Skeletal muscle tissue (tissue), 4 donors: ENCODE results near the gene BDP1. TPM values are rescaled to one million over a fixed set of nuclear protein-coding genes. Genes with fewer than 3 reads are reported as not detected.
A peak's percentile ranks its signal among the peaks of the same experiment; 100 is the strongest.
"Not testable (repeated sequence)": the region's sequence is repeated elsewhere in the genome, so short reads cannot be mapped to it uniquely, and the experiment has no call there.

ENCODE experiments used
- H3K27ac ChIP-seq: one replicate; pipeline ENCODE4 v1.7.0; 2013; ENCODE audit warnings: mild to moderate bottlenecking, low read depth, low read length, inconsistent platforms
- H3K27me3 ChIP-seq, 3 donors: one replicate each; pipeline ENCODE4 v1.7.0; 2013; ENCODE audit warnings: low read length in 3 of 3; ENCODE audit not compliant: control insufficient read depth in 3 of 3, insufficient read depth in 3 of 3
- H3K36me3 ChIP-seq, 3 donors: one replicate each; pipeline ENCODE4 v1.7.0; 2013; ENCODE audit warnings: low read length in 3 of 3; ENCODE audit not compliant: control insufficient read depth in 3 of 3, insufficient read depth in 3 of 3
- H3K4me1 ChIP-seq, 3 donors: one replicate each; pipeline ENCODE4 v1.7.0; 2013; ENCODE audit warnings: low read length in 3 of 3, mild to moderate bottlenecking in 3 of 3; ENCODE audit not compliant: control insufficient read depth in 3 of 3, insufficient read depth in 3 of 3
- H3K4me3 ChIP-seq, 3 donors: one replicate each; pipeline ENCODE4 v1.7.0; 2013; ENCODE audit warnings: low read length in 3 of 3
- H3K9ac ChIP-seq, 3 donors: one replicate each; pipeline ENCODE4 v1.7.0; 2013; ENCODE audit warnings: low read length in 3 of 3, mild to moderate bottlenecking in 3 of 3, moderate library complexity in 2 of 3, low read depth in 1 of 3
- H3K9me3 ChIP-seq, 3 donors: one replicate each; pipeline ENCODE4 v1.7.0; 2013; ENCODE audit warnings: low read length in 3 of 3; ENCODE audit not compliant: control insufficient read depth in 3 of 3
- total RNA-seq: library from RNA; depleted of rRNA; stranded (reverse); fragments of >200 nt; gene quantifications from one replicate; pipeline ENCODE4 v1.2.3, GENCODE V29; 2014
- donor health status: Osteomylitis.

The BDP1 gene
- total RNA-seq, 1 donor from 2014 or later, result 19.3 TPM

DNA sequence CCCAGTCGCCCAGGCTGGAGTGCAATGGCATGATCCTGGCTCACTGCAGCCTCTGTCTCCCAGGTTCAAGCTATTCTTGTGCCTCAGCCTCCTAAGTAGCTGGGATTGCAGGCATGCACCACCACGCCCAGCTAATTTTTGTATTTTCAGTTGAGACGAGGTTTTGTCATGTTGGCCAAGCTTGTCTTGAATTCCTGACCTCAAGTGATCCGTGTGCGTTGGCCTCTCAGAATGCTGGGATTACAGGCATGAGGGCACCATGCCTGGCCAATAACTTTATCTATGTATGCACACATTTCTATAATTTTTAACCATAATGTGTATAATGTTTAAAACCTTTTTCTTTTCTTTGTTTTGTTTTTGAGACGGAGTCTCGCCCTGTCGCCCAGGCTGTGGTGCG is 43.3 kb downstream of the BDP1 start:
- not testable (repeated sequence) for H3K9ac ChIP-seq, H3K27me3 ChIP-seq, H3K27ac ChIP-seq, H3K4me1 ChIP-seq, H3K9me3 ChIP-seq, H3K4me3 ChIP-seq
- peaks cover 21 to 50% (median 39%) of the 10 kb centered on the region in 3 donors for H3K36me3 ChIP-seq

DNA sequence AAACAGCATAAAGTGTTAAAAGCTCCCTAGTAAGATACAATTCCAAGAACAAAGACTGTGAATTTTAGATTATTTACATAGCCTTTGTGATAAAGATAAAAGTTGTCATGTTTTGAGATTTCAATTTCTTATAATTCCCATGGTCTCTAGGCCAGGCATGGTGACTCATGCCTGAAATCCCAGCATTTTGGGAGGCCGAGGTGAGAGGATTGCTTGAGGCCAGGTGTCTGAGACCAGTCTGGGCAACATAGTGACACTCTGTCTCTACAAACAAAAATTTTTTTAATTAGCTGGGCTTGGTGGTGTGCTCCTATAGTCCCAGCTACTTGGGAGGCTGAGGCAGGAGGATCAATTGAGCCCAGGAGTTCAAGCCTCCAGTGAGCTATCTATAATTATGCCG is 48.1 kb downstream of the BDP1 start:
- Histone ChIP-seq H3K4me3 (no peak overlapping the region), H3K9me3 (no peaks in the 10 kb centered on the region), H3K27me3 (no peaks in the 10 kb centered on the region), H3K27ac (no peak overlapping the region), H3K36me3 (peaks cover 19 to 58% (median 37%) of the 10 kb centered on the region in 3 donors), H3K9ac (no peak overlapping the region), H3K4me1 (no peaks in the 10 kb centered on the region)

DNA sequence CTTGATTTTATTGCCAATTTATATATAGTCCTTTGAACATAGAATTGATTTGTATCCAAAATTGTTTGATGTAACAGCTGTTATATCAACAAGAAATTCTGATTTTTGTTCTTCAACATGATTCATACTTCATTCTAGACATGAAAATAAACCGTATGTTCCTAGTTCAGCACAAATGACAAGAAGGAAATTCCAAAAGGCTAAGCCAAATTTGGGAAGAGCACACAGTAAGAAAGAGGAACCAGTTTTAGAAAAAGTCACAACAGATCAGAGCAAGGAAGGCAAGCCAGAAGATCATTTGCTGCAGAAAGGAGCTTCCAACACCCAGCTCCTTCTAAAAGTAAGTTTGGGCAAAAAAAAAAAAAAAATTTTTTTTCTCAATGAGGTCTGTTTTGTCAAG is 66.7 kb downstream of the BDP1 start:
- Histone ChIP-seq H3K9ac (no peak overlapping the region), H3K27ac (no peak overlapping the region), H3K4me1 (no peaks in the 10 kb centered on the region), H3K9me3 (no peaks in the 10 kb centered on the region), H3K4me3 (no peak overlapping the region), H3K27me3 (no peaks in the 10 kb centered on the region), H3K36me3 (peaks cover 20 to 33% (median 30%) of the 10 kb centered on the region in 3 donors)

DNA sequence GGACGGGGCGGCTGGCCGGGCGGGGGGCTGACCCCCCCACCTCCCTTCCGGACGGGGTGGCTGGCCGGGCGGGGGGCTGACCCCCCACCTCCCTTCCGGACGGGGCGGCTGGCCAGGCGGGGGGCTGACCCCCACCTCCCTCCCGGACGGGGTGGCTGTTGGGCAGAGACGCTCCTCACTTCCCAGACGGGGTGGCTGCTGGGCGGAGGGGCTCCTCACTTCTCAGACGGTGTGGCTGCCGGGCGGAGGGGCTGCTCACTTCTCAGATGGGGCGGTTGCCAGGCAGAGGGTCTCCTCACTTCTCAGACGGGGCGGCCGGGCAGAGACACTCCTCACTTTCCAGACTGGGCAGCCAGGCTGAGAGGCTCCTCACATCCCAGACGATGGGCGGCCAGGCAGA is 70.2 kb downstream of the BDP1 start:
- not testable (repeated sequence) for H3K27ac ChIP-seq, H3K9ac ChIP-seq, H3K9me3 ChIP-seq, H3K4me3 ChIP-seq, H3K27me3 ChIP-seq, H3K4me1 ChIP-seq
- H3K36me3 ChIP-seq, result peaks cover 7 to 27% (median 23%) of the 10 kb centered on the region in 3 donors

DNA sequence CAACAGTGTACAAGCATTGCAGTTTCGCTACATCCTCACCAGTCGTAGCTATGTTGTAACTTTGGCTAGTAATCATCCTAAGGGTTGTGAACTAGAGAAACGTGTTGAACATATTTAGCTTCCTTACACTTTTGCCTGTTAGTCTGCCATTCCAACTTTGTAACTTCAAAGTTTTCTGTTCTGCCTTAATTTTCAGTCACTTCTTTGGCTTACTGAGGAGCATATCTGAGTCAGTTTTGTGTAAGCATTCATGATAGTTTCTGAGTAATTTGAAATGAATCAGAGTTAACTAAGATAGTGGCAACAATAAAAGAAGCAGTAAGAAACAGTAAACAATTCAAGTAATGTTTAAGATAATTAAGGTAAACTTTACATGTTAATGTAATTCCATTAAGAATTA is 72.8 kb downstream of the BDP1 start:
- no peaks in the 10 kb centered on the region for H3K27me3 ChIP-seq
- no peaks in the 10 kb centered on the region for H3K9me3 ChIP-seq
- H3K9ac ChIP-seq, result no peak overlapping the region
- H3K4me3 ChIP-seq, result no peak overlapping the region
- H3K4me1 ChIP-seq, result no peaks in the 10 kb centered on the region
- H3K36me3 ChIP-seq, result peaks cover 5 to 14% (median 9%) of the 10 kb centered on the region in 3 donors
- no peak overlapping the region for H3K27ac ChIP-seq

DNA sequence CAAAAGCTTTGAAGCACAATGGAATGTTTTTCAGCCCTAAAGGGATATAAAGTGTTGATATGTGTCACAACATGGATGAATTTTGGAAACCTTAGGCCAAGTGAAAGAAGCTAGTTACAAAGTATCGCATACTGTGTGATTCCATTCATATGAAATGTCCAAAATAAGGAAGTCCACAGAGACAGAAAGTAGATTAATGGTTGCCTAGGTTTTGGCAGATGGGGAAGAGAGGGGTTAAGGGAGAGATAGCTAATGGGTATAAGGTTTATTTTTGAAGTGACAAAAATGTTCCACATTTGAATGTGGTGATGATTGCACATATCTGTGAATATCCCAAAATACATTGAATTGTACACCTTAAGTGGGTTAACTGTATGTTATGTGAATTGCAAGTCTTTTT is 74.2 kb downstream of the BDP1 start:
- Histone ChIP-seq H3K36me3 (peaks cover 0 to 2% (median 0%) of the 10 kb centered on the region in 3 donors), H3K4me1 (no peaks in the 10 kb centered on the region), H3K27me3 (no peaks in the 10 kb centered on the region), H3K27ac (no peak overlapping the region), H3K4me3 (no peak overlapping the region), H3K9ac (no peak overlapping the region), H3K9me3 (no peaks in the 10 kb centered on the region)

DNA sequence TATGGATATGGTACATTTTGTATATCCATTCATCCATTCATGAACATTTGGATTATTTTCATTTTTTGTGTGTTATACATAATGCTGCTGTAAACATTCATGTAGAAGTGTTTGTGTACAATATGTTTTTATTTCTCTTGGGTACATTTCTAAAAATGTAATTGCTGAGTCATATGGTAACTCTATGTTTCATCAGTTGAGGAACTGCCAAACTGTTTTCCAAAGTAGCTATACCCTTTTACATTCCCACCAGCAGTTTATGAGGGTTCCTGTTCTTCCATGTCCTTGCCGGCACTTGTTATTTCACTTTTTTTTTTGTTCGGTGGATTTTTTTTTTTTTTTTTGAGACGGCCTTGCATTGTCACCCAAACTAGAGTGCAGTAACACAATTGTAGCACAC is 77.7 kb downstream of the BDP1 start:
- Histone ChIP-seq H3K9me3 (no peaks in the 10 kb centered on the region), H3K27me3 (no peaks in the 10 kb centered on the region), H3K36me3 (peaks cover 0 to 8% (median 4%) of the 10 kb centered on the region in 3 donors), H3K4me1 (no peaks in the 10 kb centered on the region), H3K9ac (no peak overlapping the region), H3K27ac (peak overlapping the region; percentile 15), H3K4me3 (no peak overlapping the region)

DNA sequence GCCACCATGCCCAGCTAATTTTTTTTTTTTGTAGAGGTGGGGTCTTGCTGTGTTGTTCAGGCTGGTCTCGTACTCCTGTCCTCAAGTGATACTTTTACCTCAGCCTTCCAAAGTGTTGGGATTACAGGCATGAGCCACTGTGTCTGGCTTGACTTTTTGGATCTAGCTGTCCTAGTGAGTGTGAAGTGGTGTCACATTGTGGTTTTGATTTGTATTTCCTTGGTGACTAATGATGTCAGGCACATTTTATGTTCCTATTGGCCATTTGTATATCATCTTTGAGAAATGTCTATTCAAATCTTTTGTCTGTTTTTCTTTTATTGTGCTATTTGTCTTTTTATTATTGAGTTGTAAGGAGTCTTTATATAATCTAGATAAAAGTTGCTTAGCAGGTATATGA is 78.2 kb downstream of the BDP1 start:
- H3K9ac ChIP-seq, result no peak overlapping the region
- no peaks in the 10 kb centered on the region for H3K9me3 ChIP-seq
- H3K27me3 ChIP-seq, result no peaks in the 10 kb centered on the region
- H3K27ac ChIP-seq, result peak overlapping the region; percentile 15
- peaks cover 0 to 8% (median 4%) of the 10 kb centered on the region in 3 donors for H3K36me3 ChIP-seq
- H3K4me1 ChIP-seq, result no peaks in the 10 kb centered on the region
- H3K4me3 ChIP-seq, result no peak overlapping the region

DNA sequence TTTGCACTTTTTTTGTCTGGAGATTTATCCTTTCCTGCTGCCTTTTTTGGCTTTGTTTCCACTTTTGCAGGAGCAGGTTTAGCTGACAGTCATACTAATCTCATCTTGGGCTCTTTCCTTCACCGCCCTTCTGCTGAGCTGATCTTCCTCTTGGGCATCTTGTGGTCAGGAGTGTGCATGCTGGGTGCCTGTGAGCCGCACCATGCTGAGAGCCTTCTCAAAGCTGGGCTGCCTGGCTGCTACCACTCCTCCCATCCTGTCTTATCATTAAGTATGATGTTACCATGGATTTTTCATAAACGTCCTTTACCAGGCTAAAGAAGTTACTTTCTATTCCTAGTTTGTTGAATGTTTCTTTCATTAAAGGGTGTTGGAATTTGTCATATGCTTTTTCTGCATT is 82.2 kb downstream of the BDP1 start:
- H3K9ac ChIP-seq, result no peak overlapping the region
- H3K27me3 ChIP-seq, result no peaks in the 10 kb centered on the region
- peaks cover 0 to 18% (median 16%) of the 10 kb centered on the region in 3 donors for H3K36me3 ChIP-seq
- H3K4me3 ChIP-seq, result no peak overlapping the region
- no peak overlapping the region for H3K27ac ChIP-seq
- no peaks in the 10 kb centered on the region for H3K4me1 ChIP-seq
- H3K9me3 ChIP-seq, result no peaks in the 10 kb centered on the region

DNA sequence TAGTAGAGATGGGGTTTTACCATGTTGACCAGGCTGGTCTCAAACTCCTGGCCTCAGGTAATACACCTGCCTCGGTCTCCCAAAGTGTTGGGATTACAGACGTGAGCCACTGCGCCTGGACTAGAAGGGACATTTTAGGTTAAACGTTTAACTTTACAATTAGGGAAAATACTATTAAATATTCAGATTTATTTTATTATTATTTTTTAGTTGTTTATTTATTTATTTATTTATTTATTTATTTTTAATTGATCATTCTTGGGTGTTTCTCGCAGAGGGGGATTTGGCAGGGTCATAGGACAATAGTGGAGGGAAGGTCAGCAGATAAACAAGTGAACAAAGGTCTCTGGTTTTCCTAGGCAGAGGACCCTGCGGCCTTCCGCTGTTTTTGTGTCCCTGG is 95.4 kb downstream of the BDP1 start:
- H3K4me3 ChIP-seq, H3K27me3 ChIP-seq, H3K9ac ChIP-seq, H3K4me1 ChIP-seq, H3K9me3 ChIP-seq, H3K27ac ChIP-seq: not testable (repeated sequence)
- peaks cover 18 to 36% (median 32%) of the 10 kb centered on the region in 3 donors for H3K36me3 ChIP-seq

DNA sequence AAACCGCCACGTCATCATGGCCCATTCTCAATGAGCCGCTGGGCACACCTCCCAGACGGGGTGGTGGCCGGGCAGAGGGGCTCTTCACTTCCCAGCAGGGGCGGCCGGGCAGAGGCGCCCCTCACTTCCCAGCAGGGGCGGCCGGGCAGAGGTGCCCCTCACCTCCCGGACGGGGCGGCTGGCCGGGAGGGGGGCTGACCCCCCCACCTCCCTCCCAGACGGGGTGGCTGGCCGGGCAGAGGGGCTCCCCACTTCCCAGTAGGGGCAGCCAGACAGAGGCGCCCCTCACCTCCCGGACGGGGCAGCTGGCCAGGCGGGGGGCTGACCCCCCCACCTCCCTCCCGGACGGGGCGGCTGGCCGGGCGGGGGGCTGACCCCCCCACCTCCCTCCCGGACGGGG is 96.1 kb downstream of the BDP1 start:
- not testable (repeated sequence) for H3K4me3 ChIP-seq, H3K4me1 ChIP-seq, H3K9ac ChIP-seq, H3K27me3 ChIP-seq, H3K9me3 ChIP-seq, H3K27ac ChIP-seq
- H3K36me3 ChIP-seq, result peaks cover 18 to 31% (median 29%) of the 10 kb centered on the region in 3 donors
